ENCODE results near the gene HBEGF. TPM values are rescaled to one million over a fixed set of nuclear protein-coding genes. Genes with fewer than 3 reads are reported as not detected.

Gene HBEGF
- total RNA-seq, 1 experiment from 2014 or later, result 2.4 TPM

- Histone ChIP-seq H3K18ac (ENCODE audit: insufficient read length, low read depth, low read length) (no peak overlapping the region), H3K27me3 (ENCODE audit: insufficient read depth, low read length) (no peaks in the 10 kb centered on the region), H4K8ac (replicated peaks; ENCODE audit: insufficient read length, low read depth, low read length) (no peak overlapping the region), H4K91ac (ENCODE audit: insufficient read length, low read depth, low read length) (no peak overlapping the region), H3K79me2 (ENCODE audit: insufficient read depth, low read length) (no peaks in the 10 kb centered on the region), H3K4ac (ENCODE audit: low read depth, low read length) (no peak overlapping the region), H2AK5ac (ENCODE audit: insufficient read length, low read length) (no peak overlapping the region), H2BK20ac (ENCODE audit: low read depth, low read length, poor library complexity, severe bottlenecking) (no peak overlapping the region), H3K4me1 (ENCODE audit: insufficient read depth, low read length) (no peaks in the 10 kb centered on the region), H3K27ac (ENCODE audit: insufficient read length, low read depth, low read length) (no peak overlapping the region), H2BK120ac (ENCODE audit: low read depth, low read length, poor library complexity, severe bottlenecking) (no peak overlapping the region), H2BK5ac (ENCODE audit: insufficient read length, low read length) (no peak overlapping the region), H3K23ac (ENCODE audit: insufficient read length, low read depth, low read length) (no peak overlapping the region), H2BK15ac (ENCODE audit: low read depth, low read length) (no peak overlapping the region), H4K5ac (ENCODE audit: insufficient read length, low read depth, low read length) (no peak overlapping the region), H3K9me3 (ENCODE audit: control insufficient read depth, low read depth, low read length) (no peaks in the 10 kb centered on the region), H3K9ac (ENCODE audit: extremely low read depth, insufficient read length, low read length) (no peak overlapping the region), H2AFZ (ENCODE audit: low read length) (no peak overlapping the region), H4K20me1 (ENCODE audit: control insufficient read depth, insufficient read depth, insufficient read length) (no peaks in the 10 kb centered on the region), H3K4me2 (ENCODE audit: insufficient read depth, insufficient read length, low read length) (no peak overlapping the region), H3K56ac (ENCODE audit: insufficient read length, low read depth, low read length) (no peak overlapping the region), H3T11ph (ENCODE audit: low read length) (no peak overlapping the region), H2BK12ac (ENCODE audit: insufficient read length, low read depth, low read length) (no peak overlapping the region), H3K14ac (ENCODE audit: insufficient read depth, low read length) (no peak overlapping the region), H3K79me1 (ENCODE audit: insufficient read depth, low read depth, low read length, poor library complexity, severe bottlenecking) (no peaks in the 10 kb centered on the region), H3K23me2 (ENCODE audit: insufficient read length, low read depth, low read length, poor library complexity, severe bottlenecking) (no peaks in the 10 kb centered on the region)
- H3K36me3 Mint-ChIP-seq (ENCODE audit: insufficient read depth in 1 of 3, low read depth in 3 of 3), result no peaks in the 10 kb centered on the region
- no CpG with 5 or more reads among the region's 1 CpG for WGBS (ENCODE audit: extremely low coverage, insufficient read length, low lambda C conversion rate)
- no peak overlapping the region for H3K4me3 Mint-ChIP-seq
- H3K4me1 Mint-ChIP-seq, result no peaks in the 10 kb centered on the region
- no peak overlapping the region for H3K27ac Mint-ChIP-seq
- no peaks in the 10 kb centered on the region for H3K27me3 Mint-ChIP-seq (ENCODE audit: low read depth)
- TF ChIP-seq, protein P1, sequence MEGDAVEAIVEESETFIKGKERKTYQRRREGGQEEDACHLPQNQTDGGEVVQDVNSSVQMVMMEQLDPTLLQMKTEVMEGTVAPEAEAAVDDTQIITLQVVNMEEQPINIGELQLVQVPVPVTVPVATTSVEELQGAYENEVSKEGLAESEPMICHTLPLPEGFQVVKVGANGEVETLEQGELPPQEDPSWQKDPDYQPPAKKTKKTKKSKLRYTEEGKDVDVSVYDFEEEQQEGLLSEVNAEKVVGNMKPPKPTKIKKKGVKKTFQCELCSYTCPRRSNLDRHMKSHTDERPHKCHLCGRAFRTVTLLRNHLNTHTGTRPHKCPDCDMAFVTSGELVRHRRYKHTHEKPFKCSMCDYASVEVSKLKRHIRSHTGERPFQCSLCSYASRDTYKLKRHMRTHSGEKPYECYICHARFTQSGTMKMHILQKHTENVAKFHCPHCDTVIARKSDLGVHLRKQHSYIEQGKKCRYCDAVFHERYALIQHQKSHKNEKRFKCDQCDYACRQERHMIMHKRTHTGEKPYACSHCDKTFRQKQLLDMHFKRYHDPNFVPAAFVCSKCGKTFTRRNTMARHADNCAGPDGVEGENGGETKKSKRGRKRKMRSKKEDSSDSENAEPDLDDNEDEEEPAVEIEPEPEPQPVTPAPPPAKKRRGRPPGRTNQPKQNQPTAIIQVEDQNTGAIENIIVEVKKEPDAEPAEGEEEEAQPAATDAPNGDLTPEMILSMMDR (conservative IDR thresholded peaks at IDR 0.05), result no peak
- no peak for DNase-seq
- H3K9me3 Mint-ChIP-seq, result no peaks in the 10 kb centered on the region
These were observed 45.3 kb upstream of the HBEGF start for GRCh38 chr5:140391732-140392131.

Data from H9 (cell line).